ENCODE data around the gene TYW1.
A peak's percentile ranks its signal among the peaks of the same experiment; 100 is the strongest.
"Not testable (repeated sequence)": the region's sequence is repeated elsewhere in the genome, so short reads cannot be mapped to it uniquely, and the experiment has no call there.

Gene TYW1

GRCh38 chr7:67049908-67050307, 53.3 kb downstream of the TYW1 start:
- not testable (repeated sequence) for DNase-seq

DNA sequence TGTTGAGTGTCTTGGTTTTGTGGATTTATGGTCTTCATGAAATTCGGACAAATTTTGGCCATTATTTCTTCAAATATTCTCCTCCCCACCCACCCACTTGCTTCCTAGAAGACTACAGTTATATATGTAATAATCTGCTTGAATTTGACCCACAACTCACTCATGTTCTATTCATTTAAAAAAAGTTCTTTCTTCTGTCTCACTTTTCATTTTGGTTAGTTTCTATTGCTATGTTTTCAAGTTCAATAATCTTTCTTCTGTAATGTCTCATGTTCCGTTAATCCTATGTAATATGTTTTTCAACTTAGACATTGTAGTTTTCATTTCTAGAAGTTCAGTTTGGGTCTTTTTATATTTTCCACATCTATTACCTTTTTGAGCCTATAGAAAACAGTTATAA, 55.5 kb downstream of the TYW1 start:
- not testable (repeated sequence) for DNase-seq

DNA sequence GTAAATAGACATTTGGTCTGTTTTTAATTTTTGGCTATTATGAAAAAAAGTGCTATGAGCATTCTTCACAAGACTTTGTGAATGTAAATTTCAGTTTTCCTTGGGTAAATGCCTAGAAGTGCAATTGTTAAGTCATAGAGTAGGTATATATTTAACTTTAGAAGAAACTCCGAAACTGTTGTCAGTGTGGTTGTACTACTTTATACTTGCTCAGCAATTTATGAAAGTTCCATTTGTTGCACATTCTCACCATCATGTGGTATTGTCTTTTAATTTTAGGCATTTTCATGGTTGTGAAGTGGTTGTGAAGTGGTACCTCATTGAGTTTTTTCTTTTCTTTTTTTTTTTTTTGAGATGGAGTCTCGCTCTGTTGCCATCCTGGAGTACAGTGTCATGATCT, 60.0 kb downstream of the TYW1 start:
- no peak for DNase-seq

DNA sequence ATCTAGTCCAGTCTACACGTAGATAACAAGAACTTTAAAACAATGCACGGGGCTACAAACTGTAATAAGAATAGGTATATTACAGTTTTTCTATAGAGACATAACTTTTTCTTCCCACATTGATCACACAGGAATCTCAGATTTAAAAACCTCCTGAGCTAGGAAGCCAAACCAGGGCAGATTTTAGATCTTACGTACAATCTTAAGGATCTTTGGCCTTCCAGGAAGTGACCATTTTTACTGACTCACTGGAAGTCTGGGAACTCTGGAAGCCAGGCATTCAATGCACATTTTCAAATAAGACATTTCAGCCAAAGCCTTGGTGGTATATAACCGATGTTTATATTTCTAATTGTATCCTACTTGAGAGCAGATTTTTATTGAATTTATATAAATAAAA, 64.7 kb downstream of the TYW1 start:
- not testable (repeated sequence) for DNase-seq

GRCh38 chr7:67062802-67063201, 66.2 kb downstream of the TYW1 start:
- DNase-seq = not testable (repeated sequence)

DNA sequence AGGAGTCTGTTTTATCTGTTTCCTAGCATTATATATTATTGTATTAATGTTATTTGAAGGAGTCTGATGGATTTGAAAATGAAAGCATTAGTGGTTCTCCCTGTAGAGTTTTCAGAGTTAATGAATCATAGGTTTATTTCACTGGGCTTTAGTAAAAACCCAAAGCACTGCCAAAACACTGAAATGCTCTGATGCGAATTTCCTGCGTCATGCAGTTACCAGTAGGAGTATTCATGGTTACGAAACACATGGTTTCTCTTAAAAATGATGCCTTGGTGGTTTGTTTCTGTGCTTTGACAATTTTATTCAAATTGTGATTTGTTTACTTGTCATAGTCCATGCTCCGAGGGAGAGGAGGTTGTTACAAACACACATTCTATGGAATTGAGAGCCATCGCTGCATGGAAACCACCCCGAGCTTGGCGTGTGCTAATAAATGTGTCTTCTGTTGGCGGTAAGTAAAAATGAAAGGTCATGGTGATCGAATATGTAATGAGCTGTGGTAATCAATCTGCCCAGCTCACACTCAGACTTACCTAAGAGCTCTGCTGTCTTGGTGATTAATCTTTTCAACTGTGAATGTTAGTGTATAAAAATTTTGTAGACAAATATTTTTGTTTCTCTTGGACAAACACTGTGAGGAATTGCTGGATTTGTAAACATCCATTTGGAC, 70.5 kb downstream of the TYW1 start:
- DNase-seq = not testable (repeated sequence)

GRCh38 chr7:67076120-67076519, 79.5 kb downstream of the TYW1 start:
- DNase-seq = not testable (repeated sequence)

GRCh38 chr7:67082880-67083279, 86.2 kb downstream of the TYW1 start:
- DNase-seq = not testable (repeated sequence)

- not testable (repeated sequence) for DNase-seq
Measured at GRCh38 chr7:67089261-67089660, 92.6 kb downstream of the TYW1 start.

DNA sequence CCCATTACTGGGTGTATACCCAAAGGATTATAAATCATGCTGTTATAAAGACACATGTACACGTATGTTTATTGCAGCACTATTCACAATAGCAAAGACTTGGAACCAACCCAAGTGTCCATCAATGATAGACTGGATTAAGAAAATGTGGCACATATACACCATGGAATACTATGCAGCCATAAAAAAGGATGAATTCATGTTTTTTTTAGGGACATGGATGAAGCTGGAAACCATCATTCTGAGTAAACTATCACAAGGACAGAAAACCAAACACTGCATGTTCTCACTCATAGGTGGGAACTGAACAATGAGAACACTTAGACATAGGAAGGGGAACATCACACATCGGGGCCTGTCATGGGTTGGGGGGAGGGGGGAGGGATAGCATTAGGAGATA, 94.4 kb downstream of the TYW1 start:
- not testable (repeated sequence) for DNase-seq

DNA sequence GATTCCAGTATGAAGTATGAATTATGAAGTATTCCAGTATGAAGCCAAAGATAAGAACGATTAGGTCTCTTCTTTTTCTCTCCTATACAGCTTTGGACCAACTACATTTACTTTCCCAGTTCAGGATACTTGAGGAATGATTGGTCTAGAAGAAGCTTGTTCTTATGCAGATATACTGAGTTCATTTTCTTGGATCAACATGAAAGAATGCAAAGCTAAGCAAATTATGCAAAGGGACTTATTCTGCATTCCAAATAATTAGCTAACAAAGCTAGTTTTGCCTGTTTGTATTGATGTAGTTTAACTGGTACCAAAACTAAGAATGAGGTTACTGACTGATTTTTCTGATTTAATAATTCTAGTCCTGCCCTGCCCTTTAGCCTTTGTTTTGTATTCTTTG, 101.4 kb downstream of the TYW1 start:
- DNase-seq = not testable (repeated sequence)

GRCh38 chr7:67099406-67099805, 102.8 kb downstream of the TYW1 start:
- DNase-seq = not testable (repeated sequence)

DNA sequence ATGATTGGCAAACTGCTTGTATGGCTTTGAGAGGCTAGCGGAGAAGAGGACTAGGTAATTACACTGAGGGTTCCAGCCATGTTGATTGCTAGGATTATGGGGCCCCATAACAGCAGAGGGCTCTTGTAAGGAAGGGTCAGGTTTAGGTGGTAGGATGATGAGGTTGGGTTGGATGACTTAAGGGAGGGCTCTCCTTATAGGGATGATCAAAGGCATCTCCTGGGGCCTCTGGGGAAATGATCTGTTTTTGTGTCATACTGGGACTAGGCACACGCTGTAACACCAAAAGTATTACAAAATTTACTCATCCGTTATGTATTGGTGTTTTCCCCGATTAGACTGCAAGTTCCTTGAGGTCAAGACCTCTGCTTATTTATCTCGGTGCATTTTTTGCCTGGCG, 103.4 kb downstream of the TYW1 start:
- not testable (repeated sequence) for DNase-seq

DNA sequence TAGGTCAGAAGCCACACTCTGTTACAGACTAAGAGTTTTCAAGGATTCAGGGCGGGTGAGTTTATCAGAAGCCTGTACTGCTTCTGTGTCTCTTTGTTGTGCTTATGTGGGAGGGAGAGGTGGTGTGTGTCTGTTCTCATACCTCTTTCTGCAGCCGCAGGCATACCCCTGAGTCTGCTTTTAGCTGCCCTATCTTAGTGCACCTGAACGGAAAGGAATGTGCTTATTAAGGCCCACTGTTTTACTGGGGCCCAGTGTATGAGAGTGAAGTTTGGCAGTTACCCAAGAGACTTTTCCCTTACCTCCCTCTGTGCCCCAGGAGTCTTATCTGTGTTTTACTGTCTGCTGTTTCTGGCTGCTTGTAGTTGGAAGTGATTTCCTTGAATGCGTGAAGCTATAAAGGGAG, 104.3 kb downstream of the TYW1 start:
- no peak for DNase-seq

- peak; percentile 1 for DNase-seq
Measured at GRCh38 chr7:67104937-67105336, 108.3 kb downstream of the TYW1 start.

- peak; percentile 3 for DNase-seq
Measured at GRCh38 chr7:67105377-67105776, 108.7 kb downstream of the TYW1 start.

- not testable (repeated sequence) for DNase-seq
Measured at GRCh38 chr7:67106255-67106654, 109.6 kb downstream of the TYW1 start.

DNA sequence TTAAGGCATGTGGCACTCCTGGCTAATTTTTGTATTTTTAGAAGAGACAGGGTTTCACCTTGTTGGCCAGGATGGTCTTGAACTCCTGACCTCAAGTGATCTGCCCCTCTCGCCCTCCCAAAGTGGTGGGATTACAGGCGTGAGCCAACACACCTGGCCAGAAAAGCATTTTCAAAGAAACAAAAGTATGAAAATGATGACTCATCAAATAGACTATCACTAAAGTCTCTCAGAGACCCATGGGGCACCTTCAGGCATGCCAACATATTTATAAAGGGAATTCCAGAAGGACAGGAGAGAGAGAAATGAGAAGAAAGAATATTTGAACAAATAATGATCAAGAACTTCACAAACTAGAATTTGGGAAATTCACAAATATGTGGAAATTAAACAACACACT, 114.7 kb downstream of the TYW1 start:
- DNase-seq = not testable (repeated sequence)

- not testable (repeated sequence) for DNase-seq
Measured at GRCh38 chr7:67114483-67115246, 118.0 kb downstream of the TYW1 start.

- DNase-seq = not testable (repeated sequence)
Measured at GRCh38 chr7:67120491-67120890, 123.9 kb downstream of the TYW1 start.

GRCh38 chr7:67128257-67128656, 131.6 kb downstream of the TYW1 start:
- DNase-seq = not testable (repeated sequence)

GRCh38 chr7:67130766-67131165, 134.1 kb downstream of the TYW1 start:
- DNase-seq = not testable (repeated sequence)

DNA sequence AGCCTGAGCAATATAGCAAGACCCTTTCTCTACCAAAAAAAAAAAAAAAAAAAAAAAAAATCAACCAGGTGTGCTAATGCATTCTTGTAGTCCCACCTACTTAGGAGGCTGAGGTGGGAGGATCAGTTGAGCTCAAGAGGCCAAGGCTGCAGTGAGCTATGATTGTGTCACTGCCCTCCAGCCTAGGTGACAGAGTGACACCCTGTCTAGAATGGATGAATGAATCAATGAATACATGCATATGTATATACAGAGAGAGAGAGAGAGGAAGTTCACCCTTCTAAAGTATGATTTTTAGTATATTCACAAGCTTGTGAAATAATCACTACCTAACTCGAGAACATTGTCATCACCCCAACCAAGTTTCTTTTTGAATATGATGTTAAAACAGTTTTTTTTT, 138.3 kb downstream of the TYW1 start:
- not testable (repeated sequence) for DNase-seq

All from CD4-positive, alpha-beta T cell treated with Interleukin-12 subunit alpha and Interleukin-12 subunit beta, for 1 hour (primary cell).